Measurements from ENCODE around the gene COL23A1. TPM values are rescaled to one million over a fixed set of nuclear protein-coding genes. Genes with fewer than 3 reads are reported as not detected.

COL23A1 gene
- total RNA-seq, 2 donors from 2014 or later: not detected

- Mint-ChIP-seq H3K27ac (peak overlapping the region; percentile 43), H3K4me3 (no peak overlapping the region), H3K4me1 (peaks cover 33% of the 10 kb centered on the region), H3K27me3 (no peaks in the 10 kb centered on the region), H3K36me3 (ENCODE audit: low read depth) (peaks cover 9% of the 10 kb centered on the region)
- H3K9me3 ChIP-seq (ENCODE audit: control insufficient read depth, low read length, poor library complexity, severe bottlenecking): no peaks in the 10 kb centered on the region
- ATAC-seq (no peak), DNase-seq (no peak)
Measured at GRCh38 chr5:178218827-178219226, 371.4 kb downstream of the COL23A1 start.

- Mint-ChIP-seq H3K27me3 (no peaks in the 10 kb centered on the region), H3K4me1 (peaks cover 35% of the 10 kb centered on the region), H3K27ac (peak overlapping the region; percentile 43), H3K4me3 (no peak overlapping the region), H3K36me3 (ENCODE audit: low read depth) (peaks cover 9% of the 10 kb centered on the region)
- H3K9me3 ChIP-seq (ENCODE audit: control insufficient read depth, low read length, poor library complexity, severe bottlenecking): no peaks in the 10 kb centered on the region
- ATAC-seq (no peak), DNase-seq (no peak)
Measured at GRCh38 chr5:178218237-178218776, 371.9 kb downstream of the COL23A1 start.

GRCh38 chr5:178216779-178217178 is 373.4 kb downstream of the COL23A1 start:
- Mint-ChIP-seq H3K4me3 (no peak overlapping the region), H3K4me1 (peaks cover 31% of the 10 kb centered on the region), H3K36me3 (ENCODE audit: low read depth) (peaks cover 8% of the 10 kb centered on the region), H3K27ac (peak overlapping the region; percentile 45), H3K27me3 (no peaks in the 10 kb centered on the region)
- H3K9me3 ChIP-seq (ENCODE audit: control insufficient read depth, low read length, poor library complexity, severe bottlenecking): no peaks in the 10 kb centered on the region
- DNase-seq (no peak), ATAC-seq (no peak)

DNA sequence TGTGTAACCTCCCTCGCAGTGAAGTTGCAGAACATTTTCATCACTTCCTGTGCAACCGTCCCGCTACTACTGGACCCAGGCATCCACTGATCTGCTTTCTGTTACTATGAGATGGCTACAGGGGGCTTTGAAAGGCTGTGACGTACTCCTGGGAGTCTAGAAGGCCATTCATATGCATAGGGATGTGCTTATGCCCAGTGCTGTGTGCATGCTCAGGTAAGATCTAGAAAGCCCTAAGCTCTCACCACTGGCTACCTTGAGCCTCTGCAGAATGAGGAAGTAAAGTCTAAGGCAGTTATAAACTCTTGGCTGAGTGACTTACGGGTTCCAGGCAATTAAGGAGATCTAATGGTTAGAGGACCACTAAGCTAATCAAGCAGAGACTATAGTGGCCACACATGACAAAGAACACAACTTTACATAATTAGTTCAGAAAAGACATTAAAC is 374.1 kb downstream of the COL23A1 start:
- DNase-seq: no peak
- Mint-ChIP-seq H3K4me3 (no peak overlapping the region), H3K4me1 (peaks cover 25% of the 10 kb centered on the region), H3K36me3 (ENCODE audit: low read depth) (peaks cover 5% of the 10 kb centered on the region), H3K27me3 (no peaks in the 10 kb centered on the region), H3K27ac (peak overlapping the region; percentile 45)
- ATAC-seq: no peak
- no peaks in the 10 kb centered on the region for H3K9me3 ChIP-seq (ENCODE audit: control insufficient read depth, low read length, poor library complexity, severe bottlenecking)

GRCh38 chr5:178215280-178216002 is 374.8 kb downstream of the COL23A1 start:
- Mint-ChIP-seq H3K4me3 (no peak overlapping the region), H3K4me1 (peaks cover 18% of the 10 kb centered on the region), H3K27ac (no peak overlapping the region), H3K27me3 (no peaks in the 10 kb centered on the region), H3K36me3 (ENCODE audit: low read depth) (peaks cover 5% of the 10 kb centered on the region)
- DNase-seq (no peak), ATAC-seq (no peak)
- H3K9me3 ChIP-seq (ENCODE audit: control insufficient read depth, low read length, poor library complexity, severe bottlenecking): no peaks in the 10 kb centered on the region

DNA sequence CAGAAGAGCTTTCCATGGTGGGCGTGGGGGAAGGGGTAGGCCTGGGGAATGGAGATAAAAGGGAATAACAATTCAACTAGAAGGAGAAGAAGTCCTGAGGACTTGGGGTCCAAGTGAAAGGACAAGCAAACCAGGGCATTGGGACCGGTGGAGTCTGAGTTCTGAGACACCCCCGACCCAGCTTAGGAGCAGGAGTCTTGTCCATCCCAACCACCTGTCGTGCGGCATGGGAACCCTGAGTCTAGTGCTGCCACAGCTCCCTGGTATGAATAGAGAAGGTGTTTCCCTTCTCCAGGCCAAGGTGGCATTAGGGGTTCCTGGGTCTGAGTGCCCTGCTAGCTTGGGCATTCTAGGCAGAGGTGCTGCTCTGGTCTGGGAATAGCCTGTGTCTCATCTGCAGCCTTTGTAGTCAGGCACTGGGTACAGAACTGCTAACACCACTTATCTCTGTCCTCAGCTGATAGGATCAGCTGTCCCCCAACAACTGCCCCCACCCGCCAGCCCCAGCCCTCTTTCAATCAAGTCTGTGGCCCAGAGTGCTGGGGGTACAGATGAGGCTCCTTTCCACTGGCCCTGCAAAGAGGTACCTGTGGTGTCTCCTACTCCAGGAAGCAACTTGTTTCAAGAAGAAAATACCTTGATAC is 375.9 kb downstream of the COL23A1 start:
- Mint-ChIP-seq H3K4me3 (no peak overlapping the region), H3K4me1 (peaks cover 23% of the 10 kb centered on the region), H3K27me3 (no peaks in the 10 kb centered on the region), H3K36me3 (ENCODE audit: low read depth) (peaks cover 5% of the 10 kb centered on the region), H3K27ac (peak overlapping the region; percentile 81)
- DNase-seq (no peak), ATAC-seq (no peak)
- no peaks in the 10 kb centered on the region for H3K9me3 ChIP-seq (ENCODE audit: control insufficient read depth, low read length, poor library complexity, severe bottlenecking)

DNA sequence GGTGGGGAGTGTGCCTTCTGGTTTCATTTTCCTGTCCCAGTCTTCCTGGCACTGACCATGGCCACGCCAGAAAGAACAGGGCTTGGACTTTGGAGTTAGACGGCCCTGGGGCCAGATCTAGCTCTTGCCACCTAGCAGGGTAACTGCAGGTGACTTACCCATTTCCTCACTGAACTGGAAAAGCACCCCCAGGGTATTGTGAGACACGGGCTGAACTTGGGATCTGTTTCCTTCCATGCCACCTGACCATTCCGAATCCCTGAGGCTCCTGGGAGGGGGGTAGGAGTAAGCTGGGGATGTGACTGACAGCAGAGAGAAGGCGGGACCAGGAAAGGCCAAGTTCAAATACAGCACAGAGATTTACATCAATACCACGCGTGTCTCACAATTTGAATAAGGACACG is 376.4 kb downstream of the COL23A1 start:
- Mint-ChIP-seq H3K27ac (peak overlapping the region; percentile 81), H3K27me3 (no peaks in the 10 kb centered on the region), H3K4me3 (no peak overlapping the region), H3K36me3 (ENCODE audit: low read depth) (peaks cover 5% of the 10 kb centered on the region), H3K4me1 (peaks cover 28% of the 10 kb centered on the region)
- no peaks in the 10 kb centered on the region for H3K9me3 ChIP-seq (ENCODE audit: control insufficient read depth, low read length, poor library complexity, severe bottlenecking)
- ATAC-seq: no peak
- DNase-seq: no peak

GRCh38 chr5:178213003-178213461 is 377.2 kb downstream of the COL23A1 start:
- Mint-ChIP-seq H3K27ac (peak overlapping the region; percentile 81), H3K4me3 (no peak overlapping the region), H3K36me3 (ENCODE audit: low read depth) (peaks cover 5% of the 10 kb centered on the region)

GRCh38 chr5:178212241-178213002 is 377.8 kb downstream of the COL23A1 start:
- no peaks in the 10 kb centered on the region for H3K9me3 ChIP-seq (ENCODE audit: control insufficient read depth, low read length, poor library complexity, severe bottlenecking)
- H3K27ac Mint-ChIP-seq: peak overlapping the region; percentile 81
- DNase-seq: no peak
- H3K4me1 Mint-ChIP-seq: peaks cover 29% of the 10 kb centered on the region
- no peak for ATAC-seq
- no peaks in the 10 kb centered on the region for H3K27me3 Mint-ChIP-seq
- peaks cover 5% of the 10 kb centered on the region for H3K36me3 Mint-ChIP-seq (ENCODE audit: low read depth)
- no peak overlapping the region for H3K4me3 Mint-ChIP-seq

More at GRCh38 chr5:178213003-178213461, 377.2 kb downstream of the COL23A1 start:
- H3K4me1 Mint-ChIP-seq: peaks cover 27% of the 10 kb centered on the region
- no peaks in the 10 kb centered on the region for H3K9me3 ChIP-seq (ENCODE audit: control insufficient read depth, low read length, poor library complexity, severe bottlenecking)
- ATAC-seq (no peak), DNase-seq (no peak)
- no peaks in the 10 kb centered on the region for H3K27me3 Mint-ChIP-seq

- Mint-ChIP-seq H3K4me1 (peaks cover 36% of the 10 kb centered on the region), H3K27ac (no peak overlapping the region), H3K4me3 (peak overlapping the region; percentile 19)
Measured at GRCh38 chr5:178211095-178212048, 378.8 kb downstream of the COL23A1 start.

DNA sequence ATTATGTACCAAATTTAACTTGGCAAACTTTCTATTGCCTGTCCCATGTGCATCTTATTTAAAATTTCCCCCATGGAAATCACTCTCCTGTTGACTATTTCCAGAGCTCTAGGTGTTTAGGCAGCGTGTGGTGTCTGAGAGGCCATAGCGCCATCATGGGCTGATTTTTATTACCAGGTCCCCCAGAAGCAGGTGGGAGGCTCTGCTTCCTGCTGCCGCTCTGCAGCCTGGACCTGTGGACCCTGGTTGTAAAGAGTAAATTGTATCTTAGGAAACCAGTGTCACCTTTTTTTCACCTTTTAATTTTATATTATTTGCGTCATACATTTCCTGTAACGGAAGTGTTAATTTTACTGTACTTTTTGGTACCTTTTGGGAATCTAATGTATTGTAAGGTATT is 379.5 kb downstream of the COL23A1 start:
- H3K9me3 ChIP-seq (ENCODE audit: control insufficient read depth, low read length, poor library complexity, severe bottlenecking): no peaks in the 10 kb centered on the region
- no peak overlapping the region for H3K4me3 Mint-ChIP-seq
- no peak for DNase-seq
- peaks cover 10% of the 10 kb centered on the region for H3K36me3 Mint-ChIP-seq (ENCODE audit: low read depth)
- peak overlapping the region; percentile 47 for H3K27ac Mint-ChIP-seq
- peaks cover 41% of the 10 kb centered on the region for H3K4me1 Mint-ChIP-seq
- no peaks in the 10 kb centered on the region for H3K27me3 Mint-ChIP-seq
- ATAC-seq: no peak

More at GRCh38 chr5:178211095-178212048, 378.8 kb downstream of the COL23A1 start:
- no peaks in the 10 kb centered on the region for H3K9me3 ChIP-seq (ENCODE audit: control insufficient read depth, low read length, poor library complexity, severe bottlenecking)
- ATAC-seq (no peak), DNase-seq (no peak)
- Mint-ChIP-seq H3K27me3 (no peaks in the 10 kb centered on the region), H3K36me3 (ENCODE audit: low read depth) (peaks cover 7% of the 10 kb centered on the region)

- H3K9me3 ChIP-seq (ENCODE audit: control insufficient read depth, low read length, poor library complexity, severe bottlenecking): no peaks in the 10 kb centered on the region
- H3K4me1 Mint-ChIP-seq: peaks cover 39% of the 10 kb centered on the region
- ATAC-seq: no peak
- DNase-seq: no peak
- H3K27me3 Mint-ChIP-seq: no peaks in the 10 kb centered on the region
- H3K4me3 Mint-ChIP-seq: no peak overlapping the region
- peaks cover 10% of the 10 kb centered on the region for H3K36me3 Mint-ChIP-seq (ENCODE audit: low read depth)
- H3K27ac Mint-ChIP-seq: peak overlapping the region; percentile 47
Measured at GRCh38 chr5:178210073-178210535, 380.1 kb downstream of the COL23A1 start.

Measured in T-helper 17 cell (primary cell).